HepG2 (cell line): ENCODE results near the gene HTR3B. TPM values are rescaled to one million over a fixed set of nuclear protein-coding genes. Genes with fewer than 3 reads are reported as not detected.

Experiments
- ATAC-seq: fragments of 200-7000 bp; cut with Tn5 transposase; 3 replicates; pipeline ENCODE4 v1.9.1; 2020; ENCODE audit warnings: mild to moderate bottlenecking, moderate library complexity
- BruUV-seq: library from RNA; stranded (reverse); fragments of 400-500 nt; replicated peaks from 2 replicates; lab custom pipeline; 2021; lab: Mats Ljungman, UMichigan
- CTCF ChIA-PET: fragments of 300-600 bp; formaldehyde crosslinking; extraction: SDS; loops from one replicate; lab custom pipeline; 2021; ENCODE audit warnings: low total read pairs, inconsistent platforms, low intra/inter-chr PET ratio; lab: Yijun Ruan, JAX
- POLR2A ChIA-PET: fragments of 350-600 bp; sonication (Branson Sonifier 250); formaldehyde crosslinking; loops from one replicate; lab custom pipeline; 2020; ENCODE audit warnings: antibody characterized with exemption, inconsistent platforms; lab: Yijun Ruan, JAX
- DNase-seq: peaks from one replicate; pipeline ENCODE4 v3.0.0-alpha.2; 2015; ENCODE audit warnings: low spot score
- FAIRE-seq: peaks from 3 replicates; lab custom pipeline; 2011; peaks lifted over from hg19 to GRCh38; lab: Jason Lieb, UNC
- H2AFZ ChIP-seq: one replicate; pipeline ENCODE4 v1.6.1; 2011; ENCODE audit warnings: low read length, inconsistent platforms
- H3K27ac ChIP-seq: fragments of 300-600 bp; 3 replicates; pipeline ENCODE4 v1.8.0; 2011; ENCODE audit warnings: mixed run types, mild to moderate bottlenecking, mixed read lengths, low read length, inconsistent platforms; ENCODE audit not compliant: insufficient read depth; ENCODE audit errors: extremely low read length
- H3K27me3 ChIP-seq, 2 experiments: fragments of 200-600 bp in 1 of 2; 2 replicates in 1 of 2; 3 replicates in 1 of 2; pipeline versions ENCODE4 v1.6.0 to v1.8.0; 2011; ENCODE audit warnings: low read length in 2 of 2, mild to moderate bottlenecking in 2 of 2, moderate library complexity in 2 of 2, inconsistent platforms in 1 of 2; ENCODE audit not compliant: insufficient read depth in 2 of 2, control insufficient read depth in 1 of 2
- H3K36me3 ChIP-seq, 2 experiments: fragments of 200-600 bp in 1 of 2; replicated peaks in 1 of 2; 2 replicates in 1 of 2; 3 replicates in 1 of 2; pipeline versions ENCODE4 v1.5.1 to v1.8.0; 2011; ENCODE audit warnings: low read length in 2 of 2, inconsistent platforms in 1 of 2; ENCODE audit not compliant: insufficient read depth in 2 of 2, control insufficient read depth in 1 of 2
- H3K4me1 ChIP-seq: 2 replicates; pipeline ENCODE4 v1.5.1; 2012; ENCODE audit warnings: low read length, inconsistent platforms; ENCODE audit not compliant: insufficient read depth
- H3K4me2 ChIP-seq: 2 replicates; pipeline ENCODE4 v1.6.0; 2011; ENCODE audit warnings: low read depth, low read length, inconsistent platforms
- H3K4me3 ChIP-seq, 3 experiments: fragments of 200-600 bp in 1 of 3; sonication (generic), shearing (Covaris generic) in 1 of 3; replicated peaks in 1 of 3; 2 replicates each; pipeline ENCODE4 v1.5.1; 2011 to 2016; ENCODE audit warnings: low read length in 3 of 3, inconsistent platforms in 2 of 3, low read depth in 2 of 3, mild to moderate bottlenecking in 2 of 3, control low read depth in 1 of 3, mixed read lengths in 1 of 3; ENCODE audit not compliant: insufficient read depth in 1 of 3
- H3K79me2 ChIP-seq: one replicate; pipeline ENCODE4 v1.6.1; 2011; ENCODE audit warnings: low read length, inconsistent platforms; ENCODE audit not compliant: insufficient read depth
- H3K9ac ChIP-seq: 2 replicates; pipeline ENCODE4 v1.6.0; 2011; ENCODE audit warnings: mild to moderate bottlenecking, low read depth, low read length, inconsistent platforms; ENCODE audit not compliant: insufficient read depth
- H3K9me3 ChIP-seq: 2 replicates; pipeline ENCODE4 v1.5.1; 2012; ENCODE audit warnings: mild to moderate bottlenecking, low read length
- H4K20me1 ChIP-seq: 2 replicates; pipeline ENCODE4 v1.6.0; 2011; ENCODE audit warnings: inconsistent platforms, mild to moderate bottlenecking, low read length, moderate library complexity; ENCODE audit not compliant: insufficient read depth
- BCL6 ChIP-seq: IDR thresholded peaks from 2 replicates; pipeline ENCODE4 v1.6.1; 2016; ENCODE audit warnings: missing genetic modification reagents, missing compliant biosample characterization
- CREB3 ChIP-seq: sonication (generic); formaldehyde crosslinking; IDR thresholded peaks from 2 replicates; pipeline ENCODE4 v1.5.0; 2020; ENCODE audit warnings: missing genetic modification reagents
- FOXA1 ChIP-seq, 2 experiments: fragments of 450-650 bp in 1 of 2; sonication (generic) in 1 of 2; formaldehyde crosslinking in 1 of 2; IDR thresholded peaks; 2 replicates each; pipeline versions ENCODE4 v1.4.0 to v1.6.1; 2016 to 2020; ENCODE audit warnings: missing genetic modification reagents in 1 of 2
- GZF1 ChIP-seq: sonication (generic); formaldehyde crosslinking; IDR thresholded peaks from 2 replicates; pipeline ENCODE4 v1.5.1; 2020; ENCODE audit warnings: mild to moderate bottlenecking, missing genetic modification reagents
- HMG20A ChIP-seq: IDR thresholded peaks from 2 replicates; pipeline ENCODE4 v1.6.1; 2016; ENCODE audit warnings: borderline replicate concordance
- MAFF ChIP-seq: IDR thresholded peaks from 2 replicates; pipeline ENCODE4 v1.6.1; 2011; ENCODE audit warnings: low read depth, low read length, improper control_type of control experiment
- MAFK ChIP-seq, 2 experiments: IDR thresholded peaks in 1 of 2; conservative IDR thresholded peaks in 1 of 2; 2 replicates each; pipeline ENCODE4 v1.6.1; 2011; ENCODE audit warnings: improper control_type of control experiment in 2 of 2, low read length in 2 of 2
- SKI ChIP-seq: fragments of 450-650 bp; IDR thresholded peaks from one replicate; pipeline ENCODE4 v1.6.1; 2018; ENCODE audit warnings: mild to moderate bottlenecking; ENCODE audit not compliant: partially characterized antibody
- TCF7 ChIP-seq: sonication (generic); IDR thresholded peaks from 2 replicates; pipeline ENCODE4 v1.6.1; 2016; ENCODE audit warnings: antibody characterized with exemption, low read depth
- ZFAT ChIP-seq: sonication (generic); formaldehyde crosslinking; conservative IDR thresholded peaks from 2 replicates; pipeline ENCODE4 v1.8.1; 2023; ENCODE audit warnings: missing genetic modification reagents, inconsistent platforms
- WGBS: methylation state at CpG from one replicate; pipeline ENCODE4 v1.1.6; 2017; ENCODE audit warnings: low lambda C conversion rate; 5-methylcytosine and 5-hydroxymethylcytosine counted together
- in situ Hi-C: cut with HindIII; loops from 2 replicates; pipeline ENCODE4 v1.10.0; 2017; ENCODE audit warnings: low pct_unique_long_range_greater_than_20kb; ENCODE audit not compliant: extremely low pct_ligation_motif_present
- intact Hi-C: fragments of 100-400 bp; cut with micrococcal nuclease; formaldehyde crosslinking; loops from one replicate; pipeline ENCODE4 v1.10.0; 2022; ENCODE audit not compliant: unreplicated experiment
- polyA plus RNA-seq, 8 experiments: library from polyadenylated mRNA; depleted of rRNA in 3 of 8; stranded (reverse) in 7 of 8; unstranded in 1 of 8; fragments of >200 nt; fragmentation: Illumina TruSeq in 4 of 8; extraction: Trizol in 4 of 8; gene quantifications; 2 replicates each; pipeline versions ENCODE4 v1.2.1 to v1.2.3, GENCODE V29; 2011 to 2016; ENCODE audit warnings: low read depth in 4 of 8, missing spikeins in 1 of 8, mixed read lengths in 1 of 8; ENCODE audit not compliant: insufficient read depth in 1 of 8
- total RNA-seq, 5 experiments: library from RNA; depleted of rRNA; stranded (reverse); fragments of >200 nt; fragmentation: Illumina TruSeq; extraction: Trizol; gene quantifications; 2 replicates each; pipeline ENCODE4 v1.2.3, GENCODE V29; 2016; ENCODE audit warnings: low read depth in 1 of 5

The HTR3B gene
- total and polyA plus RNA-seq, 2 of the 13 experiments (the other 11 are each of a cell fraction or from before 2014, with no cell fraction given): 0.09 to 1.7 TPM

- TF ChIP-seq CREB3 (CRISPR knock-in tag): no peak
- peak; percentile 61 for TF ChIP-seq TCF7
- no peak for TF ChIP-seq FOXA1 (IDR thresholded peaks at IDR 0.05)
- TF ChIP-seq FOXA1 (CRISPR knock-in tag; IDR thresholded peaks at IDR 0.05): 0 out of 2 replicates have a peak, but pooled peaks have one; percentile 33
- TF ChIP-seq HMG20A: peak; percentile 27; the same call in 1 of the 2 replicates
- TF ChIP-seq SKI: no peak
Observed at GRCh38 chr11:113862435-113862834, 42.2 kb upstream of the HTR3B start (continued).

- Histone ChIP-seq H3K9ac (no peak overlapping the region), H3K9me3 (no peaks in the 10 kb centered on the region), H3K36me3 (no peaks in the 10 kb centered on the region; a peak in 2 of 5 replicates), H3K4me2 (no peak overlapping the region), H3K4me1 (peaks cover 18% of the 10 kb centered on the region), H3K27ac (no peak overlapping the region), H3K79me2 (peaks cover 21% of the 10 kb centered on the region), H3K27me3 (no peaks in the 10 kb centered on the region), H3K4me3 (no peak overlapping the region), H4K20me1 (no peaks in the 10 kb centered on the region), H2AFZ (no peak overlapping the region)
- in situ Hi-C loops: no loop called here
- ChIA-PET CTCF (no interaction called here), POLR2A (no interaction called here)
- no peak for TF ChIP-seq BCL6 (CRISPR knock-in tag)
- peak; percentile 93 to 96 for TF ChIP-seq MAFK (conservative IDR thresholded peaks at IDR 0.05 in 1 of 2, IDR thresholded peaks at IDR 0.05 in 1 of 2; ENCODE audit: low read length in 2 of 2)
- TF ChIP-seq HMG20A: no peak
- TF ChIP-seq ZFAT (CRISPR knock-in tag): no peak
- peak; percentile 95 for TF ChIP-seq MAFF
- no peak for TF ChIP-seq GZF1 (CRISPR knock-in tag)
- DNase-seq: no peak
- WGBS: 96% methylated on average over 3 of the region's 3 CpGs
- FAIRE-seq: no peak
- no TSS peak for BruUV-seq
- no peak for ATAC-seq
- intact Hi-C loops: loop anchor here (5.0 kb wide), 1 partner anchor 307 kb away; no protein-coding TSS in a partner anchor
Observed at GRCh38 chr11:113864410-113864809, 40.2 kb upstream of the HTR3B start.
